ENCODE data around the gene THEM5.
"Not testable (repeated sequence)": the region's sequence is repeated elsewhere in the genome, so short reads cannot be mapped to it uniquely, and the experiment has no call there.

GRCh38 chr1:151883898-151884297, 30.4 kb upstream of the THEM5 start:
- TF ChIP-seq EZH2phosphoT487 (IDR thresholded peaks at IDR 0.05; ENCODE audit: borderline replicate concordance); POLR2AphosphoS5 (IDR thresholded peaks at IDR 0.05; ENCODE audit: low read depth, low read length); RAD21 (IDR thresholded peaks at IDR 0.05; ENCODE audit: low read depth); POLR2A (IDR thresholded peaks at IDR 0.05; ENCODE audit: borderline replicate concordance, extremely low read depth, insufficient read depth, insufficient read length); ELF1 (IDR thresholded peaks at IDR 0.05; ENCODE audit: borderline replicate concordance, low read depth); MAX (IDR thresholded peaks at IDR 0.05); CTCF (IDR thresholded peaks at IDR 0.05 in 2 of 3, conservative IDR thresholded peaks at IDR 0.05 in 1 of 3; ENCODE audit: borderline replicate concordance in 1 of 3, insufficient read depth in 1 of 3, low read depth in 2 of 3, low read length in 2 of 3); ZFX (IDR thresholded peaks at IDR 0.05); SRF (IDR thresholded peaks at IDR 0.05; ENCODE audit: low read depth); EZH2 (IDR thresholded peaks at IDR 0.05); SP1 (IDR thresholded peaks at IDR 0.05; ENCODE audit: low read depth); FOSL1 (IDR thresholded peaks at IDR 0.05; ENCODE audit: low read depth): not testable (repeated sequence)
